NCI-H2029 treated with DMSO at 0.1 percent for 48 hours (cell line): Measurements from ENCODE around the gene PACRG.

ENCODE experiments used
- DNase-seq: peaks from one replicate; lab custom pipeline; 2025; lab: John Stamatoyannopoulos, UW

PACRG gene

DNA sequence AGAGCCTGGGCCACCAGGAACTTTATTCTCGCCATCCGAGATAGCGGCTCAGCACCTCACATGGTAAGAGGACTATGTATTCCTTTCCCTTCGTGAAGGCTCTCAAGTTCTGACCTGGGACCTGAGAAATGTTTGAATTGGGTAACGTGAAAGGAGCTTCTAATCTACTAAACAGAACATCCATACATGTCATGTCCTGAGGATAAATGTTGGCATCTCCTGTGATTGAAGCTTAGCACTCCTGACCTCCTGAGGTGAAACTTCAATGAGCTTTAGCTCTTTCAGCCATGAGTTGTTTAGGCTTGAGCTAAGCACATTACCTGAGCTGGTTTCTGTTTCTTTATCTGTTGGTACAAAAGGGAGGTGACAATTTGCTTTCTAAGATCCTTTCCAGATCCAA is 280.9 kb downstream of the PACRG start:
- DNase-seq = no peak

DNA sequence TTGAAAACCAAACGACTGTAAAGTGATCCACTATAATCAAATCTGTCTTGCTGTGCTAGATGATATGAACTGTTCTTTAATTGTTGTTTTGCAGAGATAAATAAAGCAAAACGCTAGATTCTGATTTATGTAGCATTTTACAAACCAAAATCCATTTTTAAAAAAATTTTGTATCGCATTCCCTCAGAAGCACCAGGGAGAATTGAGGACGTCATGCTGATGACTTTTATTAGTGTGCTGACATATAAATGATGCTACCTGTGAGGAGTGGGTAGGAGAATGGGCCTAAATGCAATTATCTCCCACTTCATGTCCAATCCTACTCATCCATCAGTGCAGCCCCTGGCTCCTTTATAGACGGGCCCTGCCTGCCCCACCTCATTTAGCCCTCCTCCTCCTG is 282.4 kb downstream of the PACRG start:
- no peak for DNase-seq

DNA sequence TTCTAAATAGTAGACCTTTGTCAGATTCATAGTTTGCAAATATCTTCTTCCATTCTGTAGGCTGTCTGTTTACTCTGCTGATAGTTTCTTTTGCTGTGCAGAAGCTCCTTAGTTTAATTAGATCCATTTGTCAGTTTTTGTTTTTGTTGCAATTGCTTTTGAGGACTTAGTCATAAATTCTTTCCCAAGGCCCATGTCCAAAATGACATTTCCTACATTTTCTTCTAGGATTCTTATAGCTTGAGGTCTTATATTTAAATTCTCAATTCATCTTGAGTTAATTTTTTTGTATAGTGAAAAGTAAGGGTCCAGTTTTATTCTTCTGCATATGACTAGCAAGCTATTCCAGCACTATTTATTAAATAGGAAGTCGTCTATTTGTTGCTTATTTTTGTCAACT is 287.0 kb downstream of the PACRG start:
- no peak for DNase-seq

DNA sequence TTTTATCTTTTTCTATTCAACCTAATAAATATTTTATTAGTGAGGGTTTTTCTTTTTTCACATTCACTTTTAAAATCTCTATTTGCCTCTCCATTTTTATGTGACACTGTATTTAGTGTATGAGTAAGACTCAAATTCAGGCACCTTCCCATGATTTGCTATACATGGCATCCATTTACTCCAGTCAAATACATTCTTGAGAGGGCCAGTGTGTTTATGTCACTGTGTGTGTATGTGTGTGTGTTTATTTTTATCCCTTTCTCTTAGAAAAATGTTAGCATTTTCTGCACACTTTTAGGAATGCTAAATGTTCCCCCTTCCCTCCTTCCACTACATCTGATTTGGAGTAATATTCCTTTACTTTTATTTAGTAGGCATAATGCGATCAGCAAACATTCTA is 290.0 kb downstream of the PACRG start:
- no peak for DNase-seq

DNA sequence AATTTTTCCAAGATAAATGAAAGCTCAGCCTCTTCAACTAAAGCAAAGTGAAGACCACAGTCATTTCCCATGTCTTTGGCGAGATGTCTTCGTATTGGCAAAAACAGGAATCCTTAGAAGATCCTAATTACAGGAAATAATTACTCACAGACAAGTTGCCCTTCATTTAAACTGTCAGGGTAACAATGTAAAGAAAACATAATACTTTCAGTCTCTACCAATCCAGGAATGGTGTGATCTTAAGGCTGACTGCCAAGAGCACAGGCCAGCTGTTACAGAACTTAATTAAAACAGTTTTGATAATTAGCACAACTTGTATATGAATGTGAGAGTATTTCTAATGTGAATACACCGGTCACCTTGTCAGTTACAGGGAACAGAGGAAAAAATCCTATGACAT is 292.2 kb downstream of the PACRG start:
- no peak for DNase-seq

- DNase-seq = no peak
These were observed 293.3 kb downstream of the PACRG start for GRCh38 chr6:163021054-163021453.

GRCh38 chr6:163023700-163024099 is 295.9 kb downstream of the PACRG start:
- no peak for DNase-seq

GRCh38 chr6:163026893-163027292 is 299.1 kb downstream of the PACRG start:
- DNase-seq = no peak

DNA sequence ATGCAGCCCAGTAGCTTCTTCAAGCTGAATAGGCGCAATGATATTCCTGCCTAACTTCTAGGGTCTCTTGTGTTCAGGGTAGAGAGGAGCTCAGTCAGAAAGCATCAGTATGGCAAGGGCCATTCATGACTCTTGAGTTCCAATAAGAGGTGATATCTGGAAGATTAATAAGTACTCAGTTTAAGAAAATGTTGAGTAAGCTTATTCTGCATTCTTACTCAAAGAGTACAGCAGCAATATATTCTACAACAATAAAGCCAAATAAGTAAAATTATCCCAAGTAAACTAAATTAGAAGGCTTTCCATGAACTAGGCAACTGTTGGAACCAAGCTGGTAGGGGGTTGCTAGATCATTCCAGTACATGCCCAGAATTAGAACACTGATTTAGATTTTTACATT is 303.2 kb downstream of the PACRG start:
- no peak for DNase-seq

GRCh38 chr6:163031931-163032330 is 304.2 kb downstream of the PACRG start:
- DNase-seq = no peak

- DNase-seq = no peak
These were observed 308.4 kb downstream of the PACRG start for GRCh38 chr6:163036160-163036645.

GRCh38 chr6:163038317-163038716 is 310.5 kb downstream of the PACRG start:
- no peak for DNase-seq

GRCh38 chr6:163048345-163048744 is 320.6 kb downstream of the PACRG start:
- DNase-seq = no peak

DNA sequence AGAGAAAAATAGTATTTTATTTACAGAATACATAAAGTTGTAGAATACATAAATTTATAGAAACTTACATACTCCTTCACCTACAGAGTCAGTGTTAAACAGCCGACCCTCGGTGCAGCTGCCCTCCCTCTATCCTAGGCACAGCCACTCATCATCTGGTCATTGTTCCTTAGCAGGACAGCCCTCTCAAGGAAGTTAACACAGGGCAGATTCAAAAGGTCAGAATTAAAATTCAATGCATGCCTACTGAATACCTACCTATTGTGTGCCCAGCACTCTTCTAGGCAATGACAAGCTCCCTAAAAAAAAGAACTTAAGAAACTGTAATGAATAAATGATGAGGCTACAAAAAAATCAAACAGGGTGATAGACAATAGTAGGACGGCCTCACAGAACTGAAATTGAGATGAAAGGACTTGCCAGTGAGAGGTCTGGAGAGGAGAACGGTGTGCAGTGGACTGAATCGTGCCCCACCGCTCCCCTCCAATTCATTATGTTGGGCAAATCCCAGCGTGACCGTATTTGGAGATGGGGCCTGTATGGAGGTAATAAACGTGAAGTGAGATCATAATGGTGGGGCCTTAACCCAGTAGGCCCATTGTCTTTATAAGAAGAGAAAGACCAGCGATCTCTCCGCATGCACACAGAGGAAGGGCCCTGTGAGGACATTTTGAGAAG is 326.0 kb downstream of the PACRG start:
- DNase-seq = no peak

DNA sequence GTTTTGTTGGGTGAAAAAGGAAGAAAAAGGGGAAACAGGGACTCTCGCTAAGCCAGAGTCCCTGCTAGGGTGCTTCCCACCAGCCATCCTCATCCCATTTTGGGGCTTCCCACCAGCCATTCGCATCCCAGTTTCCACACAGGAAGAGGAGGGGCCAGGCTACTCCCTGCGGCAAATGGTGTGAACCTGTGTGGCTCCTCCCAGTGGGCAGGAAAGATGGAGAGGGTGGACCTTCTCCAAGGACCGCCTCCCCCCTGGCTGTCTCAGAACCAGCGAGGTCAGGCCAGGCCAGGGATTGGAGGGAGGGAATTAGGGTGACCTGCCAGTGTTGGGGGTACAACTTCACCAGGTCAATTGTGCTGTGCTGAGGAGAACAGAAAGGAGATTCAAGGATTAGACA is 326.9 kb downstream of the PACRG start:
- no peak for DNase-seq

DNA sequence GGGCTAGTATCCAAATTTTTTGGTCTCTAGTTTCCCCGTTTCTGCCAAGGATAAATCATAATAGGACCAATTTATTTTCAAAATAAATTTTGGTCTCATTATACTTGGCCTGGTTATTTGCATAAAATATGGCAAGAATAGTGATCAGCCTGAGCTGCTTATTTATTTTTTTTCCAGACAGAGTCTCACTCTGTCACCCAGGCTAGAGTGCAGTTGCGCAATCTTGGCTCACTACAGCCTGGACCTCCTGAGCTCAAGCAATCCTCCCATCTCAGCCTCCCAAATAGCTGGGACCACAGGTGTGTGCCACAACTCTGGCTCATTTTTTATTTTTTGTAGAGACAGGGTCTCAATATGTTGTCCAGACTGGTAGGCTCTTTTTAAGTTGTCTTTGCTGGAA is 329.5 kb downstream of the PACRG start:
- DNase-seq = no peak

DNA sequence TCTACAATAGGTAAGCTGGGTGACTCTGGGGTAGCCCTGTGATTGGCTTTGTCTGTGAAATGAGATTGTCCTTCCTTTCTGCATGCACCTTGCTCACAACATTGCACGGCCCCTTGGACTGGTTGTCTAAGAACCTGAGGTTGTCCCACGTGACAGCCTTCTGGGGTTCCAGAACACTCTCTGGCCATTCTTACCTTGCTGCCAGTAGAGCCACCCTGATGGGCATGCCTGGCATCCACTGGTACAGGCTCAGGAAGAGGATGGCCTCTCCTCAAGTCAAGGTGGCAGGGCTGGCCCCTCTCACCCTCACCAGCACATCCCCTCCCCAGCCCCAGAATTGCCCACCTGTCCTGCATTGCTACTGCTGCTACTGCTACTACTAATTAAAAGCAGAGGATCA is 335.0 kb downstream of the PACRG start:
- DNase-seq = no peak

- no peak for DNase-seq
These were observed 335.8 kb downstream of the PACRG start for GRCh38 chr6:163063561-163063960.

- no peak for DNase-seq
These were observed 336.6 kb downstream of the PACRG start for GRCh38 chr6:163064397-163064796.

GRCh38 chr6:163066200-163066599 is 338.4 kb downstream of the PACRG start:
- no peak for DNase-seq

DNA sequence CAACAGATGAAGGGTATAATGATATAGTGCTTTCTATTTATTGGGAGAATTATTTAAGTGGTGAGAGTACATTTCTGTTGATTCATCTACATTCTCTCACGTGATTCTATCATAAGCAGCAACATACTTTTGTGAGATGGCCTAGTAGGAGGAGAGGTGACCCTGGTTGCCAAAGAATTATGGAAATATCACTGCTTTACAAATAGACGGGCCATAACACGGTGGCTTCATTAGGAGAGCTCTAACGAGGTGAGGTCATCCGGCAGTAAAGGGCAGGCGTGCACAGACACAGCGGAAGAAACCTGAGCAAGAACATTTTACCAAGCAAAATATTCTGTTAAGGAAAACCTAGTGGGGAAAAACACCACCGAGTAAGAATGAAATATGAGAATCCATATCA is 349.4 kb downstream of the PACRG start:
- no peak for DNase-seq

- DNase-seq = no peak
These were observed 350.9 kb downstream of the PACRG start for GRCh38 chr6:163078712-163079111.

- no peak for DNase-seq
These were observed 352.5 kb downstream of the PACRG start for GRCh38 chr6:163080228-163080627.

DNA sequence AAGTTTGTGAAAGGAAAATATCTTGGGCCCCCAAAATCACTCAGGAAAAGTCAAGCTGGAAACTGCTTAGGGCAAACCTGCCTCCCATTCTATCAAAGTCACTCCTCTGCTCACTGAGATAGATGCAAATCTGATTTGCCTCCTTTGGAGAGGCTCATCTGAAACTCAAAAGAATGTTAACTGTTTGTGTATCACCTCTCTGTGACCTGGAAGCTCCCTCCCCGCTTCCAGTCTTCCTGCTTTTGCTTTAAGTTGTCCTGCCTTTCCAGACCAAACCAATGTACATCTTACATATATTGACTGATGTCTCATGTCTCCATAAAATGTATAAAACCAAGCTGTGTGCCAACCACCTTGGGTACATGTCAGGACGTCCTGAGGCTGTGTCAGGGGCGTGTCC is 355.4 kb downstream of the PACRG start:
- no peak for DNase-seq
